ENCODE measurements around the gene CNNM3.

CNNM3 gene

DNA sequence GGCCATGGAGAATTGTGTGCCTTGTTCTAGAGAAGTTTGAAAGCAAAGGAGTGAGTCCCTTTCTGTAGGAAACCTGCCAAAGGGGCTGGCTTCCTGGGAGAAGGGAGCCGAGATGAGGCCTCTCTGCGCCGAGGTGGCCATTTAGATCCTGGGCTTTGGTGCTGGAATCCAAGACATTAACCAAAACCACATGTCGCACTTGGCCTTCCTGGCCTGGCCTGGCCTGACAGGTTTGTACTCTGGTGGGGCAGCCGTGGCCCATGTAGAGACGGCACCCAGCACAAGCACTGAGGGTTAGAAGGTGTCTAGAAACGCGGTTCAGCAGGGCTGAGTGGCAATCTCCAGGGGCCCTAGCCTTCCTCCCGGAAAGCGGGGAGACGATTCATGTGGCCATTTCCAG, 7.1 kb downstream of the CNNM3 start:
- Histone ChIP-seq H3K27ac (ENCODE audit: low read length) (no peak overlapping the region), H3K9me3 (ENCODE audit: control insufficient read depth in 1 of 2, low read length in 2 of 2) (no peaks in the 10 kb centered on the region), H3K36me3 (ENCODE audit: control insufficient read depth in 1 of 2, insufficient read depth in 2 of 2, low read length in 2 of 2) (peaks cover 30% of the 10 kb centered on the region in 2 donors), H3K4me1 (ENCODE audit: control insufficient read depth in 1 of 2, insufficient read depth in 2 of 2, low read length in 2 of 2) (peaks cover 21 to 51% of the 10 kb centered on the region in 2 donors), H3K4me3 (ENCODE audit: low read depth in 1 of 2, low read length in 2 of 2) (no peak overlapping the region), H3K27me3 (ENCODE audit: low read depth, low read length) (no peaks in the 10 kb centered on the region)

- no peaks in the 10 kb centered on the region for H3K27me3 ChIP-seq (ENCODE audit: low read depth, low read length)
- peaks cover 12 to 41% of the 10 kb centered on the region in 2 donors for H3K4me1 ChIP-seq (ENCODE audit: control insufficient read depth in 1 of 2, insufficient read depth in 2 of 2, low read length in 2 of 2)
- H3K36me3 ChIP-seq (ENCODE audit: control insufficient read depth in 1 of 2, insufficient read depth in 2 of 2, low read length in 2 of 2) = peaks cover 34 to 38% of the 10 kb centered on the region in 2 donors
- no peak overlapping the region for H3K27ac ChIP-seq (ENCODE audit: low read length)
- no peak overlapping the region for H3K4me3 ChIP-seq (ENCODE audit: low read depth in 1 of 2, low read length in 2 of 2)
- no peaks in the 10 kb centered on the region for H3K9me3 ChIP-seq (ENCODE audit: control insufficient read depth in 1 of 2, low read length in 2 of 2)
These were observed 8.2 kb downstream of the CNNM3 start for GRCh38 chr2:96824079-96824870.

- Histone ChIP-seq H3K9me3 (ENCODE audit: control insufficient read depth in 1 of 2, low read length in 2 of 2) (no peaks in the 10 kb centered on the region), H3K36me3 (ENCODE audit: control insufficient read depth in 1 of 2, insufficient read depth in 2 of 2, low read length in 2 of 2) (peaks cover 40 to 46% of the 10 kb centered on the region in 2 donors), H3K4me3 (ENCODE audit: low read depth in 1 of 2, low read length in 2 of 2) (no peak overlapping the region), H3K27me3 (ENCODE audit: low read depth, low read length) (no peaks in the 10 kb centered on the region), H3K4me1 (ENCODE audit: control insufficient read depth in 1 of 2, insufficient read depth in 2 of 2, low read length in 2 of 2) (peaks cover 6 to 34% of the 10 kb centered on the region in 2 donors), H3K27ac (ENCODE audit: low read length) (no peak overlapping the region)
These were observed 9.0 kb downstream of the CNNM3 start for GRCh38 chr2:96825057-96825456.

DNA sequence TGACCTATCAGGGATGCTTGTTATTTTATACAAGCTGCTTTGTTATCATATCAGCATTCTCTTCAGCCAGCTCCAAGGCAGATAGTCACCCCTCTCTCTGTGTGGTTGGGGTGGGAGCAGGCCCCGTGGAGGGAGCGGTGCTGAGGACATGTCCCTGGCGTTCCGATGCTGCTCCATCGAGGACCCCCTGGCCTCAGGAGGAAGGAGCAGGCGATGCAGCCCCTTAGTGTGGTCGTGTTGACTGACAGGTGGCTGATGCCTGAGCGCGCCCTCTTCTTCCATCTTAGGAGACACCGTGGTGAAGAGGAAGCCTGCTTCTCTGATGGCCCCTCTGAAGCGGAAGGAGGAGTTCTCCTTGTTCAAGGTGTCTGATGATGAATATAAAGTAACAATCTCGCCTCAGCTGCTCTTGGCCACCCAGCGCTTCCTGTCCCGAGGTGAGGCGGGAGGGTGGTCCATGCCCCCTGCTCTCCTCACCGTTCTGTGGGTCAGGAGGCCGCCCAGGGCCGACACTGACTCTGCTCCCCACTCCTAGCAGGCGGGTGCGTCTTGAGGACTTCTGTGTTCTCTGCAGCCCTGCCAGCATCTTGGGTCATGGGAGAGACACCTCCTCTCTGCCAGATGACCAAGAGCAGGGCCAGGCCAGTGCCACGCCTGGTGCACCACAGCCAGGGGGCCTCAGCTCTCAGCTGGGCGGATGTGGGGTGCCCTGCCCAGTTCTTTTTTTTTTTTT, 10.6 kb downstream of the CNNM3 start:
- no peaks in the 10 kb centered on the region for H3K9me3 ChIP-seq (ENCODE audit: control insufficient read depth in 1 of 2, low read length in 2 of 2)
- H3K4me1 ChIP-seq (ENCODE audit: control insufficient read depth in 1 of 2, insufficient read depth in 2 of 2, low read length in 2 of 2) = peaks cover 0 to 23% of the 10 kb centered on the region in 2 donors
- H3K4me3 ChIP-seq (ENCODE audit: low read depth in 1 of 2, low read length in 2 of 2) = no peak overlapping the region
- H3K27me3 ChIP-seq (ENCODE audit: low read depth, low read length) = no peaks in the 10 kb centered on the region
- H3K36me3 ChIP-seq (ENCODE audit: control insufficient read depth in 1 of 2, insufficient read depth in 2 of 2, low read length in 2 of 2) = peaks cover 41 to 60% of the 10 kb centered on the region in 2 donors
- H3K27ac ChIP-seq (ENCODE audit: low read length) = no peak overlapping the region

DNA sequence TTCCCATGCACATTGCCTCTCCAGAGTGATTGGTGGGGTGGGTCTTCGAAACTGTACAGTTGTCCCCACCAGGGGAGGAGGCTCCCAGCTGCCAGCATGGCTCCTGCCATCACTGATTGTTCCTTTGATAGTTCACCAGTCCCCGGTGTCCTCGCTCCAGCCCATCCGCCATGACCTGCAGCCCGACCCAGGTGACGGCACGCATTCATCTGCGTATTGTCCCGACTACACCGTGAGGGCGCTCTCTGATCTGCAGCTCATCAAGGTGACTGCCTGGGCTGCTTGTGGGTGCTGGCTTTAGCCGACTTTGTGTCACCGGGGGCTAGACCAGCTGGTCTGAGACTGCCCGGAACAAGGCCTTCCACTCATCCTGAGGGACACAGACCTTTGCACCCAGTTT, 12.4 kb downstream of the CNNM3 start:
- no peak overlapping the region for H3K27ac ChIP-seq (ENCODE audit: low read length)
- H3K4me3 ChIP-seq (ENCODE audit: low read depth in 1 of 2, low read length in 2 of 2) = no peak overlapping the region
- H3K36me3 ChIP-seq (ENCODE audit: control insufficient read depth in 1 of 2, insufficient read depth in 2 of 2, low read length in 2 of 2) = peaks cover 43 to 71% of the 10 kb centered on the region in 2 donors
- no peaks in the 10 kb centered on the region for H3K9me3 ChIP-seq (ENCODE audit: control insufficient read depth in 1 of 2, low read length in 2 of 2)
- no peaks in the 10 kb centered on the region for H3K27me3 ChIP-seq (ENCODE audit: low read depth, low read length)
- H3K4me1 ChIP-seq (ENCODE audit: control insufficient read depth in 1 of 2, insufficient read depth in 2 of 2, low read length in 2 of 2) = peaks cover 3 to 23% of the 10 kb centered on the region in 2 donors

- no peak overlapping the region for H3K27ac ChIP-seq (ENCODE audit: low read length)
- H3K4me1 ChIP-seq (ENCODE audit: control insufficient read depth in 1 of 2, insufficient read depth in 2 of 2, low read length in 2 of 2) = peaks cover 3 to 20% of the 10 kb centered on the region in 2 donors
- H3K9me3 ChIP-seq (ENCODE audit: control insufficient read depth in 1 of 2, low read length in 2 of 2) = no peaks in the 10 kb centered on the region
- H3K27me3 ChIP-seq (ENCODE audit: low read depth, low read length) = no peaks in the 10 kb centered on the region
- H3K36me3 ChIP-seq (ENCODE audit: control insufficient read depth in 1 of 2, insufficient read depth in 2 of 2, low read length in 2 of 2) = peaks cover 43 to 71% of the 10 kb centered on the region in 2 donors
- no peak overlapping the region for H3K4me3 ChIP-seq (ENCODE audit: low read depth in 1 of 2, low read length in 2 of 2)
These were observed 12.8 kb downstream of the CNNM3 start for GRCh38 chr2:96828874-96829273.

GRCh38 chr2:96830044-96830562, 14.0 kb downstream of the CNNM3 start:
- Histone ChIP-seq H3K27ac (ENCODE audit: low read length) (no peak overlapping the region), H3K36me3 (ENCODE audit: control insufficient read depth in 1 of 2, insufficient read depth in 2 of 2, low read length in 2 of 2) (peaks cover 45 to 69% of the 10 kb centered on the region in 2 donors), H3K9me3 (ENCODE audit: control insufficient read depth in 1 of 2, low read length in 2 of 2) (no peaks in the 10 kb centered on the region), H3K4me3 (ENCODE audit: low read depth in 1 of 2, low read length in 2 of 2) (no peak overlapping the region), H3K4me1 (ENCODE audit: control insufficient read depth in 1 of 2, insufficient read depth in 2 of 2, low read length in 2 of 2) (peaks cover 3 to 12% of the 10 kb centered on the region in 2 donors), H3K27me3 (ENCODE audit: low read depth, low read length) (no peaks in the 10 kb centered on the region)

DNA sequence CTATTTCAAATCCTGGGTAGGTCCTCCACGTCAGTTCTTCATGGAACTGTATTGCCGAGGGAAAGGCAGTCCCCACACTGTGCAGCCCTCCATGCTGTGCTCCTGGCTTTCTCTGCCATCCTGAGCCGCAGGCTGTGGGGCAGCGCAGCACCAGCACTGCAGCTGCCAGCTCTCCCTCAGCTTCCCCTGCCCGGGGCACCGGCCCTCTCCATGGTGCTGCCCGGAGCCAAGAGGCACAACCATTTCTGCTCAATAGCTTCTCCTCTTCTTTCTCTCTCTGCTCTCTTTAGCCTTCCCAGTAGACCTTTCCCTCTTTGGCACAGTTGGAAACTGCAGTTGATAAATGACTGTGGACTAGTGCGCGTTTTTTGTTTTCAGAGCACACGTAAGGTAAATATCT, 15.6 kb downstream of the CNNM3 start:
- Histone ChIP-seq H3K27ac (ENCODE audit: low read length) (no peak overlapping the region), H3K4me1 (ENCODE audit: control insufficient read depth in 1 of 2, insufficient read depth in 2 of 2, low read length in 2 of 2) (peaks cover 3 to 12% of the 10 kb centered on the region in 2 donors), H3K27me3 (ENCODE audit: low read depth, low read length) (no peaks in the 10 kb centered on the region), H3K9me3 (ENCODE audit: control insufficient read depth in 1 of 2, low read length in 2 of 2) (no peaks in the 10 kb centered on the region), H3K36me3 (ENCODE audit: control insufficient read depth in 1 of 2, insufficient read depth in 2 of 2, low read length in 2 of 2) (peaks cover 38 to 54% of the 10 kb centered on the region in 2 donors), H3K4me3 (ENCODE audit: low read depth in 1 of 2, low read length in 2 of 2) (no peak overlapping the region)

- H3K4me3 ChIP-seq (ENCODE audit: low read depth in 1 of 2, low read length in 2 of 2) = no peak overlapping the region
- peaks cover 3 to 12% of the 10 kb centered on the region in 2 donors for H3K4me1 ChIP-seq (ENCODE audit: control insufficient read depth in 1 of 2, insufficient read depth in 2 of 2, low read length in 2 of 2)
- H3K27ac ChIP-seq (ENCODE audit: low read length) = no peak overlapping the region
- peaks cover 38 to 49% of the 10 kb centered on the region in 2 donors for H3K36me3 ChIP-seq (ENCODE audit: control insufficient read depth in 1 of 2, insufficient read depth in 2 of 2, low read length in 2 of 2)
- no peaks in the 10 kb centered on the region for H3K9me3 ChIP-seq (ENCODE audit: control insufficient read depth in 1 of 2, low read length in 2 of 2)
- no peaks in the 10 kb centered on the region for H3K27me3 ChIP-seq (ENCODE audit: low read depth, low read length)
These were observed 16.3 kb downstream of the CNNM3 start for GRCh38 chr2:96832408-96832753.

DNA sequence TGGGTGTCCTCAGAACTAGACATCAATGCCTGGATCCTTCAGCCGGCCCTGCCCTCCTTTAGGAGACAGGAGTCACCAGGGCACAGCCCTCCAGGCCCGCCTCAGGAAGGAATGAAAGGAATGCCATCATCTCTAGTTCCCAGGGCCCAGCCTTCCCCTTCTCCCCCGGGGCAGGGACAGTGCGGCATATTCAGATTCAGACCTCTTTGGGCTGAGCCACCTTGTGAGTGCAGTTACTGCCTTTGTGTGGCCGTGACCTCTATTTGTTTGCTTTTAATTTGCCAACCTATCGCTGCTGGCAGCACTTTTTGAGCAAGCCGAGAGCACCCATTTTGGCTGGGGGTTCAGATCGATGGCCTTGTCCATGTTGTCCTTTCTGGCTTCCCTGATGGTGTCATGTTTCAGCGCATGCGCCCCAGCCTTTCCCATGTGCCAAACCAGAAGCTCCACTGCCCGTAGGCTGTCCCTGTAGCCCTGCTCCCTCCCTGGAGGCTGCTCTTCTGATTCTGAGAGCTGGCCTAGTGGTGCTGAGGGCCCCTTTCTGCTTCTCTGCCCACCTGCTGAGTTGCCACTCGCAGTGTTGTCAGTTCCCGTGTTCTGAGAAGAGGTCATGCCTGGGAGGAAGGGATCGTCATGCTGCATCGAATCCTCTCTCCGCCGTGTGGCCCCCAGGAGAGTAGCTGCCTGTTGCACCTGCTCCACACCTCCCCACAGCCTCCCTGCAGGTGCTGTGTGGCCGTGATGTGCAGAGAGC, 16.9 kb downstream of the CNNM3 start:
- Histone ChIP-seq H3K9me3 (ENCODE audit: control insufficient read depth in 1 of 2, low read length in 2 of 2) (no peaks in the 10 kb centered on the region), H3K36me3 (ENCODE audit: control insufficient read depth in 1 of 2, insufficient read depth in 2 of 2, low read length in 2 of 2) (peaks cover 34 to 43% of the 10 kb centered on the region in 2 donors), H3K4me1 (ENCODE audit: control insufficient read depth in 1 of 2, insufficient read depth in 2 of 2, low read length in 2 of 2) (peaks cover 3 to 12% of the 10 kb centered on the region in 2 donors), H3K27me3 (ENCODE audit: low read depth, low read length) (no peaks in the 10 kb centered on the region), H3K4me3 (ENCODE audit: low read depth in 1 of 2, low read length in 2 of 2) (no peak overlapping the region), H3K27ac (ENCODE audit: low read length) (no peak overlapping the region)

DNA sequence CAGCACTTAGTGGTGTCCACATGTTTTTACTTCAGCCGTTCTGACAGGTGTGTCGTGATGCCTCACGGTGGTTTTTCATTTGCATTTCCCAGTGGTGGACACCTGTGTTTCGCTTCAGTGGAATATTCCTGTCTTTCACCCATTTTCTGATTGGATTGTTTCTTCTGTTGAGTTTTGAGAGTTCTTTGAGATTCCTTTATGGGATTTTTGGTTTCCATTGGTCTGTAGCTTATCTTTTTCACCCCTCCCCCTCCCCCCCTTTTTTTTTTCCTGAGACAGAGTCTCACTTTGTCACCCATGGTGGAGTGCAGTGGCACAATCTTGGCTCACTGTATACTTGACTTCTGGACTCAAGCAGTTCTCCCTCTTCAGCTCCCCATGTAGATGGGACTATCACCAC, 19.8 kb downstream of the CNNM3 start:
- H3K9me3 ChIP-seq (ENCODE audit: control insufficient read depth in 1 of 2, low read length in 2 of 2) = no peaks in the 10 kb centered on the region
- H3K27me3 ChIP-seq (ENCODE audit: low read depth, low read length) = no peaks in the 10 kb centered on the region
- peaks cover 3 to 19% of the 10 kb centered on the region in 2 donors for H3K4me1 ChIP-seq (ENCODE audit: control insufficient read depth in 1 of 2, insufficient read depth in 2 of 2, low read length in 2 of 2)
- H3K36me3 ChIP-seq (ENCODE audit: control insufficient read depth in 1 of 2, insufficient read depth in 2 of 2, low read length in 2 of 2) = peaks cover 17 to 18% of the 10 kb centered on the region in 2 donors
- no peak overlapping the region for H3K27ac ChIP-seq (ENCODE audit: low read length)
- no peak overlapping the region for H3K4me3 ChIP-seq (ENCODE audit: low read depth in 1 of 2, low read length in 2 of 2)

Measured in muscle layer of duodenum (tissue), 2 donors.